ENCODE measurements around the gene RDM1.

Gene RDM1

GRCh38 chr17:35903451-35903850, 27.1 kb downstream of the RDM1 start:
- ATAC-seq = no peak
- TF ChIP-seq PPARA (CRISPR knock-in tag; IDR thresholded peaks at IDR 0.05; ENCODE audit: borderline replicate concordance) (no peak), OSR1 (CRISPR knock-in tag; IDR thresholded peaks at IDR 0.05) (no peak), SNAI2 (CRISPR knock-in tag; IDR thresholded peaks at IDR 0.05) (no peak)

GRCh38 chr17:35901631-35902175, 28.9 kb downstream of the RDM1 start:
- TF ChIP-seq RARB (CRISPR knock-in tag; IDR thresholded peaks at IDR 0.05) = no peak
- TF ChIP-seq CREB5 (CRISPR knock-in tag; IDR thresholded peaks at IDR 0.05; ENCODE audit: low read depth) = no peak
- no peak for TF ChIP-seq GLIS3 (CRISPR knock-in tag; IDR thresholded peaks at IDR 0.05)
- no peak for TF ChIP-seq TOX (CRISPR knock-in tag; IDR thresholded peaks at IDR 0.05; ENCODE audit: borderline replicate concordance)
- no peak for TF ChIP-seq PPARA (CRISPR knock-in tag; IDR thresholded peaks at IDR 0.05; ENCODE audit: borderline replicate concordance)
- no peak for TF ChIP-seq ARNTL (CRISPR knock-in tag; IDR thresholded peaks at IDR 0.05; ENCODE audit: borderline replicate concordance, low read depth)
- TF ChIP-seq CSRNP3 (CRISPR knock-in tag; IDR thresholded peaks at IDR 0.05) = no peak
- TF ChIP-seq ZNF8 (CRISPR knock-in tag; IDR thresholded peaks at IDR 0.05) = no peak
- no peak for TF ChIP-seq ZFP30 (CRISPR knock-in tag; IDR thresholded peaks at IDR 0.05)
- TF ChIP-seq ZFP3 (CRISPR knock-in tag; IDR thresholded peaks at IDR 0.05) = no peak
- TF ChIP-seq ESRRG (CRISPR knock-in tag; IDR thresholded peaks at IDR 0.05) = no peak
- no peak for TF ChIP-seq ZNF70 (CRISPR knock-in tag; IDR thresholded peaks at IDR 0.05)
- no peak for TF ChIP-seq ZC3H10 (CRISPR knock-in tag; IDR thresholded peaks at IDR 0.05)
- TF ChIP-seq CSDC2 (CRISPR knock-in tag; IDR thresholded peaks at IDR 0.05) = no peak

GRCh38 chr17:35900708-35901480, 29.7 kb downstream of the RDM1 start:
- ATAC-seq = no peak; the same call in 2 of the 3 replicates
- TF ChIP-seq OSR1 (CRISPR knock-in tag; IDR thresholded peaks at IDR 0.05) (no peak), TSHZ2 (CRISPR knock-in tag; IDR thresholded peaks at IDR 0.05) (no peak), ARNTL (CRISPR knock-in tag; IDR thresholded peaks at IDR 0.05; ENCODE audit: borderline replicate concordance, low read depth) (no peak), ZFP3 (CRISPR knock-in tag; IDR thresholded peaks at IDR 0.05) (no peak), BACH2 (CRISPR knock-in tag; IDR thresholded peaks at IDR 0.05; ENCODE audit: borderline replicate concordance) (no peak), CSRNP3 (CRISPR knock-in tag; IDR thresholded peaks at IDR 0.05) (no peak), ZNF8 (CRISPR knock-in tag; IDR thresholded peaks at IDR 0.05) (no peak), TCF4 (CRISPR knock-in tag; IDR thresholded peaks at IDR 0.05; ENCODE audit: borderline replicate concordance) (no peak), ESRRG (CRISPR knock-in tag; IDR thresholded peaks at IDR 0.05) (no peak)

More at GRCh38 chr17:35901631-35902175, 28.9 kb downstream of the RDM1 start:
- no peak for ATAC-seq

GRCh38 chr17:35900280-35900679, 30.3 kb downstream of the RDM1 start:
- no peak for TF ChIP-seq CREB5 (CRISPR knock-in tag; IDR thresholded peaks at IDR 0.05; ENCODE audit: low read depth)
- no peak for TF ChIP-seq ZFP3 (CRISPR knock-in tag; IDR thresholded peaks at IDR 0.05)
- no peak for ATAC-seq

Measured in SK-N-SH treated with all-trans-retinoic acid at 6 μM for 48 hours (cell line).